SK-N-SH (cell line): ENCODE measurements around the gene TBX22. TPM values are rescaled to one million over a fixed set of nuclear protein-coding genes. Genes with fewer than 3 reads are reported as not detected.

Experiments
- CTCF ChIA-PET: fragments of 300-600, 350-600 bp; formaldehyde crosslinking; extraction: SDS; loops from one replicate; lab custom pipeline; 2021; lab: Yijun Ruan, JAX
- POLR2A ChIA-PET: fragments of 350-600 bp; sonication (Branson Sonifier 250); formaldehyde crosslinking; extraction: SDS; loops from one replicate; lab custom pipeline; 2020; ENCODE audit warnings: antibody characterized with exemption, inconsistent platforms; lab: Yijun Ruan, JAX
- DNase-seq: peaks from one replicate; pipeline ENCODE4 v3.0.0; 2012
- H2AFZ ChIP-seq: fragments of 200-600 bp; sonication (generic); 2 replicates; pipeline ENCODE4 v1.8.1; 2016; ENCODE audit warnings: antibody characterized with exemption, mild to moderate bottlenecking, low read depth
- H3F3A ChIP-seq: fragments of 200-600 bp; sonication (generic); replicated peaks from 2 replicates; pipeline ENCODE3; 2016; ENCODE audit warnings: antibody characterized with exemption, mild to moderate bottlenecking; ENCODE audit not compliant: insufficient read depth
- H3K27ac ChIP-seq, 2 experiments: fragments of 200-500 bp in 1 of 2; fragments of 200-600 bp in 1 of 2; sonication (Bioruptor generic) in 1 of 2; sonication (generic), shearing (Covaris generic) in 1 of 2; 2 replicates each; pipeline versions ENCODE4 v1.5.1 to v1.6.1; 2014 to 2016; ENCODE audit warnings: low read depth in 2 of 2, inconsistent platforms in 1 of 2, low read length in 1 of 2, mild to moderate bottlenecking in 1 of 2, mixed read lengths in 1 of 2
- H3K27me3 ChIP-seq: fragments of 200-600 bp; sonication (generic), shearing (Covaris generic); 2 replicates; pipeline ENCODE4 v1.6.1; 2016; ENCODE audit warnings: mixed run types; ENCODE audit not compliant: insufficient read depth
- H3K36me3 ChIP-seq, 2 experiments: fragments of 200-500 bp in 1 of 2; fragments of 200-600 bp in 1 of 2; sonication (Bioruptor generic) in 1 of 2; sonication (generic) in 1 of 2; replicated peaks in 1 of 2; 2 replicates each; pipeline versions ENCODE3 to v1.5.1; 2014 to 2016; ENCODE audit warnings: low read length in 1 of 2, mild to moderate bottlenecking in 1 of 2; ENCODE audit not compliant: insufficient read depth in 2 of 2, control insufficient read depth in 1 of 2
- H3K4me1 ChIP-seq, 2 experiments: fragments of 200-500 bp in 1 of 2; fragments of 200-600 bp in 1 of 2; sonication (Bioruptor generic) in 1 of 2; sonication (generic), shearing (Covaris generic) in 1 of 2; 2 replicates each; pipeline versions ENCODE4 v1.5.1 to v1.6.1; 2014 to 2016; ENCODE audit warnings: low read depth in 1 of 2, low read length in 1 of 2, mixed run types in 1 of 2; ENCODE audit not compliant: insufficient read depth in 2 of 2, control insufficient read depth in 1 of 2
- H3K4me2 ChIP-seq: fragments of 200-600 bp; sonication (generic), shearing (Covaris generic); 2 replicates; pipeline ENCODE4 v1.6.1; 2017; ENCODE audit warnings: mixed run types
- H3K4me3 ChIP-seq, 2 experiments: fragments of 200-500 bp in 1 of 2; fragments of 200-600 bp in 1 of 2; sonication (Bioruptor generic) in 1 of 2; sonication (generic), shearing (Covaris generic) in 1 of 2; 2 replicates each; pipeline versions ENCODE4 v1.5.1 to v1.8.1; 2014 to 2016; ENCODE audit warnings: low read depth in 2 of 2, inconsistent platforms in 1 of 2, low read length in 1 of 2, mild to moderate bottlenecking in 1 of 2, mixed read lengths in 1 of 2, moderate library complexity in 1 of 2
- H3K79me2 ChIP-seq: fragments of 200-600 bp; sonication (generic); 2 replicates; pipeline ENCODE4 v1.8.1; 2017; ENCODE audit warnings: mild to moderate bottlenecking; ENCODE audit not compliant: insufficient read depth
- H3K9ac ChIP-seq: fragments of 200-600 bp; sonication (generic); 2 replicates; pipeline ENCODE4 v1.6.1; 2017; ENCODE audit warnings: mixed run types
- H3K9me2 ChIP-seq: fragments of 200-600 bp; sonication (generic); 2 replicates; pipeline ENCODE4 v1.6.1; 2017; ENCODE audit warnings: mixed run types
- H3K9me3 ChIP-seq: fragments of 200-600 bp; sonication (generic); 2 replicates; pipeline ENCODE4 v1.6.1; 2017; ENCODE audit warnings: mixed run types, mild to moderate bottlenecking, moderate library complexity
- H4K20me1 ChIP-seq: fragments of 200-600 bp; sonication (generic); 2 replicates; pipeline ENCODE4 v1.6.1; 2017; ENCODE audit warnings: mild to moderate bottlenecking, mixed run types; ENCODE audit not compliant: insufficient read depth
- CTCF ChIP-seq: fragments of 200-600 bp; sonication (generic); IDR thresholded peaks from 2 replicates; pipeline ENCODE4 v1.6.1; 2017; ENCODE audit warnings: antibody characterized with exemption, mild to moderate bottlenecking, moderate library complexity
- ELF1 ChIP-seq: IDR thresholded peaks from 2 replicates; pipeline ENCODE4 v1.4.0; 2012
- EP300 ChIP-seq, 2 experiments: IDR thresholded peaks; 2 replicates each; pipeline versions ENCODE4 v1.4.0 to v1.6.1; 2012; ENCODE audit warnings: borderline replicate concordance in 1 of 2, low read depth in 1 of 2, low read length in 1 of 2
- GABPA ChIP-seq: IDR thresholded peaks from 2 replicates; pipeline ENCODE4 v1.4.0; 2012; ENCODE audit warnings: low read depth, mild to moderate bottlenecking
- GATA2 ChIP-seq: sonication (generic); formaldehyde crosslinking; IDR thresholded peaks from 2 replicates; pipeline ENCODE4 v1.5.0; 2020; ENCODE audit warnings: mild to moderate bottlenecking, missing genetic modification reagents
- IRF3 ChIP-seq: fragments of 150-350 bp; IDR thresholded peaks from 2 replicates; pipeline ENCODE4 v1.6.1; 2016; ENCODE audit warnings: mild to moderate bottlenecking, low read depth, low read length
- JUND ChIP-seq: IDR thresholded peaks from 2 replicates; pipeline ENCODE4 v1.4.0; 2012
- MAX ChIP-seq: IDR thresholded peaks from 2 replicates; pipeline ENCODE4 v1.4.0; 2012; ENCODE audit warnings: low read depth
- MEF2A ChIP-seq: IDR thresholded peaks from 2 replicates; pipeline ENCODE4 v1.4.0; 2012; ENCODE audit warnings: low read depth, borderline replicate concordance
- NRF1 ChIP-seq: IDR thresholded peaks from 2 replicates; pipeline ENCODE4 v1.6.1; 2012; ENCODE audit warnings: low read depth, mild to moderate bottlenecking, low read length
- POLR2AphosphoS5 ChIP-seq: IDR thresholded peaks from 2 replicates; pipeline ENCODE4 v1.6.1; 2012; ENCODE audit warnings: low read depth, low read length
- RAD21 ChIP-seq: IDR thresholded peaks from 2 replicates; pipeline ENCODE4 v1.6.1; 2012; ENCODE audit warnings: mild to moderate bottlenecking, low read length
- REST ChIP-seq: IDR thresholded peaks from 2 replicates; pipeline ENCODE4 v1.6.1; 2012; ENCODE audit warnings: mild to moderate bottlenecking, low read depth, low read length, moderate library complexity
- RFX5 ChIP-seq: IDR thresholded peaks from 2 replicates; pipeline ENCODE4 v1.6.1; 2012; ENCODE audit warnings: mild to moderate bottlenecking, improper control_type of control experiment, low read length
- RXRA ChIP-seq: IDR thresholded peaks from 2 replicates; pipeline ENCODE4 v1.4.0; 2012; ENCODE audit warnings: low read depth, mild to moderate bottlenecking, borderline replicate concordance
- TAF1 ChIP-seq: IDR thresholded peaks from 2 replicates; pipeline ENCODE4 v1.6.1; 2012; ENCODE audit warnings: low read depth, mild to moderate bottlenecking, low read length, moderate library complexity, borderline replicate concordance
- TCF12 ChIP-seq: IDR thresholded peaks from 2 replicates; pipeline ENCODE4 v1.4.0; 2012
- TEAD4 ChIP-seq: IDR thresholded peaks from 2 replicates; pipeline ENCODE4 v1.4.0; 2012; ENCODE audit warnings: mild to moderate bottlenecking, borderline replicate concordance; ENCODE audit not compliant: insufficient read depth
- USF1 ChIP-seq: IDR thresholded peaks from 2 replicates; pipeline ENCODE4 v1.4.0; 2012; ENCODE audit warnings: low read depth, borderline replicate concordance
- YY1 ChIP-seq: IDR thresholded peaks from 2 replicates; pipeline ENCODE4 v1.4.0; 2012; ENCODE audit warnings: low read depth, mild to moderate bottlenecking
- WGBS: methylation state at CpG from one replicate; pipeline ENCODE4 v1.1.6; 2017; ENCODE audit warnings: low lambda C conversion rate; 5-methylcytosine and 5-hydroxymethylcytosine counted together
- polyA plus RNA-seq, 3 experiments: library from polyadenylated mRNA; depleted of rRNA; stranded (reverse); fragments of >200 nt; gene quantifications; 2 replicates each; pipeline ENCODE4 v1.2.3, GENCODE V29; 2012

The TBX22 gene
- polyA plus RNA-seq, 1 of the 3 experiments (the other 2 are of a cell fraction): not detected

GRCh38 chrX:79975605-79976004 is 38.9 kb upstream of the TBX22 start:
- Histone ChIP-seq H2AFZ (no peak overlapping the region), H4K20me1 (no peaks in the 10 kb centered on the region), H3K27me3 (no peaks in the 10 kb centered on the region), H3F3A (no peaks in the 10 kb centered on the region), H3K9me3 (no peaks in the 10 kb centered on the region; the same call in 1 of the 2 replicates), H3K27ac (no peak overlapping the region), H3K4me3 (no peak overlapping the region), H3K4me2 (no peak overlapping the region), H3K4me1 (no peaks in the 10 kb centered on the region), H3K9ac (no peak overlapping the region), H3K36me3 (no peaks in the 10 kb centered on the region), H3K79me2 (no peaks in the 10 kb centered on the region), H3K9me2 (no peaks in the 10 kb centered on the region)
- CTCF ChIA-PET: no interaction called here
- POLR2A ChIA-PET: no interaction called here
- DNase-seq: no peak
- TF ChIP-seq NRF1 (no peak), POLR2AphosphoS5 (no peak), MAX (no peak), TEAD4 (no peak), RXRA (no peak), TCF12 (no peak)

GRCh38 chrX:80004458-80004857 is 10.1 kb upstream of the TBX22 start:
- no peaks in the 10 kb centered on the region for H3K27me3 ChIP-seq
- no peaks in the 10 kb centered on the region for H3K79me2 ChIP-seq
- 3% methylated on average over 2 of the region's 2 CpGs for WGBS
- no peak overlapping the region for H3K9ac ChIP-seq
- no peak overlapping the region for H2AFZ ChIP-seq
- H3K27ac ChIP-seq: no peak overlapping the region
- DNase-seq: no peak
- CTCF ChIA-PET: no interaction called here
- H3K4me2 ChIP-seq: no peak overlapping the region
- H3K4me3 ChIP-seq: no peak overlapping the region
- no peaks in the 10 kb centered on the region for H3K9me2 ChIP-seq
- no peaks in the 10 kb centered on the region for H3K4me1 ChIP-seq
- no peaks in the 10 kb centered on the region for H3K36me3 ChIP-seq
- POLR2A ChIA-PET: no interaction called here
- no peaks in the 10 kb centered on the region for H4K20me1 ChIP-seq
- no peaks in the 10 kb centered on the region for H3F3A ChIP-seq
- no peak for TF ChIP-seq TAF1
- TF ChIP-seq GABPA: no peak
- TF ChIP-seq TEAD4: no peak
- TF ChIP-seq ELF1: no peak
- no peak for TF ChIP-seq GATA2 (CRISPR knock-in tag)
- no peak for TF ChIP-seq JUND
- TF ChIP-seq RAD21: no peak
- TF ChIP-seq POLR2AphosphoS5: no peak
- TF ChIP-seq RXRA: no peak
- no peak for TF ChIP-seq IRF3
- TF ChIP-seq YY1: no peak
- TF ChIP-seq REST: no peak
- TF ChIP-seq CTCF: no peak
- no peak for TF ChIP-seq EP300 (IDR thresholded peaks at IDR 0.05; ENCODE audit: borderline replicate concordance in 1 of 2, low read depth in 1 of 2, low read length in 1 of 2)
- no peak for TF ChIP-seq USF1
- TF ChIP-seq MEF2A: no peak
- no peak for TF ChIP-seq RFX5
- no peaks in the 10 kb centered on the region for H3K9me3 ChIP-seq
